Skeletal muscle tissue (tissue), 5 donors: ENCODE data around the gene TEKTIP1. TPM values are rescaled to one million over a fixed set of nuclear protein-coding genes. Genes with fewer than 3 reads are reported as not detected.

Source experiments
- H3K27ac ChIP-seq: one replicate; pipeline ENCODE4 v1.7.0; 2013; ENCODE audit warnings: mild to moderate bottlenecking, low read depth, low read length, inconsistent platforms
- H3K27me3 ChIP-seq, 3 donors: one replicate each; pipeline ENCODE4 v1.7.0; 2013; ENCODE audit warnings: low read length in 3 of 3; ENCODE audit not compliant: control insufficient read depth in 3 of 3, insufficient read depth in 3 of 3
- H3K36me3 ChIP-seq, 3 donors: one replicate each; pipeline ENCODE4 v1.7.0; 2013; ENCODE audit warnings: low read length in 3 of 3; ENCODE audit not compliant: control insufficient read depth in 3 of 3, insufficient read depth in 3 of 3
- H3K4me1 ChIP-seq, 3 donors: one replicate each; pipeline ENCODE4 v1.7.0; 2013; ENCODE audit warnings: low read length in 3 of 3, mild to moderate bottlenecking in 3 of 3; ENCODE audit not compliant: control insufficient read depth in 3 of 3, insufficient read depth in 3 of 3
- H3K4me3 ChIP-seq, 3 donors: one replicate each; pipeline ENCODE4 v1.7.0; 2013; ENCODE audit warnings: low read length in 3 of 3
- H3K9ac ChIP-seq, 3 donors: one replicate each; pipeline ENCODE4 v1.7.0; 2013; ENCODE audit warnings: low read length in 3 of 3, mild to moderate bottlenecking in 3 of 3, moderate library complexity in 2 of 3, low read depth in 1 of 3
- H3K9me3 ChIP-seq, 3 donors: one replicate each; pipeline ENCODE4 v1.7.0; 2013; ENCODE audit warnings: low read length in 3 of 3; ENCODE audit not compliant: control insufficient read depth in 3 of 3
- small RNA-seq: library from RNA; depleted of rRNA; stranded (forward); fragments of <200 nt; gene quantifications from one replicate; pipeline ENCODE3, GENCODE V24; 2014
- total RNA-seq: library from RNA; depleted of rRNA; stranded (reverse); fragments of >200 nt; gene quantifications from one replicate; pipeline ENCODE4 v1.2.3, GENCODE V29; 2014
- donor health status: Osteomylitis.

The TEKTIP1 gene
- total RNA-seq, 1 donor from 2014 or later = not detected

DNA sequence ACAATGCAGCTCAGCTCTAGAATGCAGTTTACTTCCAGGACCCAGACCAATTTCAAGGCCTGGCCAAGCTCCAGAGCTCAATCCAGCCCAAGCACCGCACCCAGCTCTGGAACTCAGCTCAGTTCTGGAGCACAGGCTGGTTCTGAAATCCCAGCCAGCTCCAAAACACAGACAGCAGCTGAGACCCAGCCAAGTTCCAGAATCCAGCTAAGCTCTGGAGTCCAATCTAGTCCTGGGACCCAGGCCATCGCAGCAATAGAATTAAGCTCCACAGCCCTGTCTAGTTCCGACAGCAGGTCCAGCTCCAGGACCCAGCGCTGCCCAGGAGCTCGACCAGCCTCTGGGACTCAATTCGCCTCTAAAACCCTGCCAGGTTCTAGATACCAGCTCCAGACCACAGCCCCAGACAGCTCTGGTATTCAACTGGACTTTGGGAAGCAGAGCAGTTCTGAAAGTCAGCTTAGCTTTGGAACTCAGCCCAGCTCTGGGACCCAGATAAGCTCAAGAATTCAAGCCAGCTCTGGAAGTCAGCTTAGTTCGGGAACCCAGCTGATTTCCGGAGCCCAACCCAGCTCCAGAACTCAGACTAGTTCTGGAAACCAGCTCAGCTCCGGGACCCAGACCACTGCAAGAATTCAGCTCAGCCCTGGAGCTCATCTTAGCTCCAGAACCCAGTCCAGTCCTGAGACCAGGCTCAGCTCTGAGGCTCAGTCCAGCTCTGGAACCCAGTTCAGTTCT lies 53.1 kb downstream of the TEKTIP1 start:
- Histone ChIP-seq H3K36me3 (no peaks in the 10 kb centered on the region), H3K4me1 (peaks cover 0 to 4% (median 2%) of the 10 kb centered on the region in 3 donors), H3K27ac (no peak overlapping the region), H3K9ac (no peak overlapping the region), H3K9me3 (no peaks in the 10 kb centered on the region), H3K4me3 (no peak overlapping the region), H3K27me3 (peaks cover 0 to 10% (median 5%) of the 10 kb centered on the region in 3 donors)

DNA sequence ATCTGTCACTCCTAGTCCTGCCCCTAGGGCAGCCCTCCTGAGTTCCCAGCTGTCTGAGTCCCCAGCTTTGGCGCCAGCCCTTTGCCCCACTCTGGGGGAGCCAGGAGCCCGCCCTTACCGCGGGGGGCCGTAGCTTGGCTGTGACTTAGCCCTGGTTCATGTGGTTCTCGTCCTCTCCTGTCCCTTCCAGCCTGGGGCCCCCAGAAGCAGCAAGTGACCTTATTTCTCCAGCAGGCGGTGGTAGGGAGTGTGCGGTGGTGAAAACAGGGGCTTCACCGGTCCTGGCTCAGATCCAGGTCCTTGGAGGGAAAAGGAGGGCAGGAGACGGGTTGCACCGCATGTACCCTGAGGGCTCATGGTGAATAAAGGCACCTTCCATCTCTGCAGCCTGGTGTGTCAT lies 54.2 kb downstream of the TEKTIP1 start:
- no peak overlapping the region for H3K9ac ChIP-seq
- H3K4me3 ChIP-seq = no peak overlapping the region
- peaks cover 0 to 10% (median 5%) of the 10 kb centered on the region in 3 donors for H3K27me3 ChIP-seq
- no peak overlapping the region for H3K27ac ChIP-seq
- H3K36me3 ChIP-seq = no peaks in the 10 kb centered on the region
- H3K9me3 ChIP-seq = no peaks in the 10 kb centered on the region
- no peaks in the 10 kb centered on the region for H3K4me1 ChIP-seq

Small RNA genes within 50 kb of the gene (small RNA-seq; reads per million reads assigned to genes)
- gene AC005786.1 = not detected
- not detected for gene RF00212

Other genes starting within 250 kb of the TEKTIP1 start
- gene NFIC, start 172.6 kb upstream of the TEKTIP1 start, total RNA-seq = 8.4 TPM
- gene SMIM24, start 58.6 kb upstream of the TEKTIP1 start, total RNA-seq = not detected
- gene SMIM44, start 55.7 kb upstream of the TEKTIP1 start, total RNA-seq = not detected
- 9.4 TPM for gene DOHH, start 38.5 kb upstream of the TEKTIP1 start, total RNA-seq
- 14.6 TPM for gene FZR1, start 32.9 kb upstream of the TEKTIP1 start, total RNA-seq
- gene MFSD12, start 18.4 kb downstream of the TEKTIP1 start, total RNA-seq = 18.8 TPM
- 28.7 TPM for gene HMG20B, start 33.8 kb downstream of the TEKTIP1 start, total RNA-seq
- gene GIPC3, start 46.3 kb downstream of the TEKTIP1 start, total RNA-seq = not detected
- gene TBXA2R, start 67.7 kb downstream of the TEKTIP1 start, total RNA-seq = under 0.01 TPM
- 12.5 TPM for gene CACTIN, start 87.6 kb downstream of the TEKTIP1 start, total RNA-seq
- gene PIP5K1C, start 161.3 kb downstream of the TEKTIP1 start, total RNA-seq = 6.3 TPM
- gene TJP3, start 169.2 kb downstream of the TEKTIP1 start, total RNA-seq = not detected
- 9.4 TPM for gene APBA3, start 222.5 kb downstream of the TEKTIP1 start, total RNA-seq
- 34.4 TPM for gene MRPL54, start 223.5 kb downstream of the TEKTIP1 start, total RNA-seq
- gene RAX2, start 233.1 kb downstream of the TEKTIP1 start, total RNA-seq = not detected
- 0.52 TPM for gene MATK, start 247.2 kb downstream of the TEKTIP1 start, total RNA-seq